Measurements from ENCODE around the gene ARL4A. TPM values are rescaled to one million over a fixed set of nuclear protein-coding genes. Genes with fewer than 3 reads are reported as not detected.

ARL4A gene
- total and polyA plus RNA-seq, 9 of the 15 experiments (the other 6 are each of a cell fraction or from before 2014, with no cell fraction given) = 118 to 688 (median 172) TPM

- TF ChIP-seq HMGXB4 (CRISPR knock-in tag; IDR thresholded peaks at IDR 0.05) (no peak), YY1 (IDR thresholded peaks at IDR 0.05; ENCODE audit: borderline replicate concordance in 1 of 3, control insufficient read depth in 1 of 3, extremely low read depth in 1 of 3, insufficient read depth in 3 of 3, insufficient read length in 1 of 3, insufficient replicate concordance in 2 of 3, low read depth in 1 of 3, low read length in 2 of 3) (no peak), SOX6 (IDR thresholded peaks at IDR 0.05) (no peak), MEIS2 (IDR thresholded peaks at IDR 0.05; ENCODE audit: partially characterized antibody) (no peak), POLR2H (tag; IDR thresholded peaks at IDR 0.05; ENCODE audit: low read depth) (peak; percentile 15; the same call in 1 of the 2 replicates), SUPT5H (IDR thresholded peaks at IDR 0.05) (no peak), SMAD1 (IDR thresholded peaks at IDR 0.05; ENCODE audit: low read depth, low read length, partially characterized antibody) (no peak), KDM5B (IDR thresholded peaks at IDR 0.05; ENCODE audit: insufficient replicate concordance, low read depth, low read length) (peak; percentile 27), CEBPG (CRISPR knock-in tag; IDR thresholded peaks at IDR 0.05) (no peak), CEBPG (tag; conservative IDR thresholded peaks at IDR 0.05 in 1 of 2, IDR thresholded peaks at IDR 0.05 in 1 of 2) (0 out of 4 replicates have a peak, but pooled peaks of 1 of the 2 experiments have one; percentile 5), ZNF431 (CRISPR knock-in tag; IDR thresholded peaks at IDR 0.05) (no peak), POLR3A (IDR thresholded peaks at IDR 0.05; ENCODE audit: borderline replicate concordance, extremely low read depth, insufficient read depth, insufficient read length) (no peak), MTA2 (IDR thresholded peaks at IDR 0.05; ENCODE audit: low read depth) (no peak), IRF9 (tag; IDR thresholded peaks at IDR 0.05) (no peak), BRCA1 (IDR thresholded peaks at IDR 0.05) (no peak), BRCA1 (CRISPR knock-in tag; IDR thresholded peaks at IDR 0.05) (no peak), POLR2AphosphoS5 (IDR thresholded peaks at IDR 0.05; ENCODE audit: control insufficient read depth, insufficient read depth, low read depth, low read length) (0 out of 2 replicates have a peak, but pooled peaks have one; percentile 41), LCOR (CRISPR knock-in tag; IDR thresholded peaks at IDR 0.05) (no peak)
- TF ChIP-seq, protein P1, sequence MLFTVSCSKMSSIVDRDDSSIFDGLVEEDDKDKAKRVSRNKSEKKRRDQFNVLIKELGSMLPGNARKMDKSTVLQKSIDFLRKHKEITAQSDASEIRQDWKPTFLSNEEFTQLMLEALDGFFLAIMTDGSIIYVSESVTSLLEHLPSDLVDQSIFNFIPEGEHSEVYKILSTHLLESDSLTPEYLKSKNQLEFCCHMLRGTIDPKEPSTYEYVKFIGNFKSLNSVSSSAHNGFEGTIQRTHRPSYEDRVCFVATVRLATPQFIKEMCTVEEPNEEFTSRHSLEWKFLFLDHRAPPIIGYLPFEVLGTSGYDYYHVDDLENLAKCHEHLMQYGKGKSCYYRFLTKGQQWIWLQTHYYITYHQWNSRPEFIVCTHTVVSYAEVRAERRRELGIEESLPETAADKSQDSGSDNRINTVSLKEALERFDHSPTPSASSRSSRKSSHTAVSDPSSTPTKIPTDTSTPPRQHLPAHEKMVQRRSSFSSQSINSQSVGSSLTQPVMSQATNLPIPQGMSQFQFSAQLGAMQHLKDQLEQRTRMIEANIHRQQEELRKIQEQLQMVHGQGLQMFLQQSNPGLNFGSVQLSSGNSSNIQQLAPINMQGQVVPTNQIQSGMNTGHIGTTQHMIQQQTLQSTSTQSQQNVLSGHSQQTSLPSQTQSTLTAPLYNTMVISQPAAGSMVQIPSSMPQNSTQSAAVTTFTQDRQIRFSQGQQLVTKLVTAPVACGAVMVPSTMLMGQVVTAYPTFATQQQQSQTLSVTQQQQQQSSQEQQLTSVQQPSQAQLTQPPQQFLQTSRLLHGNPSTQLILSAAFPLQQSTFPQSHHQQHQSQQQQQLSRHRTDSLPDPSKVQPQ (CRISPR knock-in tag; IDR thresholded peaks at IDR 0.05; ENCODE audit: borderline replicate concordance) = no peak
- TF ChIP-seq, protein P2, sequence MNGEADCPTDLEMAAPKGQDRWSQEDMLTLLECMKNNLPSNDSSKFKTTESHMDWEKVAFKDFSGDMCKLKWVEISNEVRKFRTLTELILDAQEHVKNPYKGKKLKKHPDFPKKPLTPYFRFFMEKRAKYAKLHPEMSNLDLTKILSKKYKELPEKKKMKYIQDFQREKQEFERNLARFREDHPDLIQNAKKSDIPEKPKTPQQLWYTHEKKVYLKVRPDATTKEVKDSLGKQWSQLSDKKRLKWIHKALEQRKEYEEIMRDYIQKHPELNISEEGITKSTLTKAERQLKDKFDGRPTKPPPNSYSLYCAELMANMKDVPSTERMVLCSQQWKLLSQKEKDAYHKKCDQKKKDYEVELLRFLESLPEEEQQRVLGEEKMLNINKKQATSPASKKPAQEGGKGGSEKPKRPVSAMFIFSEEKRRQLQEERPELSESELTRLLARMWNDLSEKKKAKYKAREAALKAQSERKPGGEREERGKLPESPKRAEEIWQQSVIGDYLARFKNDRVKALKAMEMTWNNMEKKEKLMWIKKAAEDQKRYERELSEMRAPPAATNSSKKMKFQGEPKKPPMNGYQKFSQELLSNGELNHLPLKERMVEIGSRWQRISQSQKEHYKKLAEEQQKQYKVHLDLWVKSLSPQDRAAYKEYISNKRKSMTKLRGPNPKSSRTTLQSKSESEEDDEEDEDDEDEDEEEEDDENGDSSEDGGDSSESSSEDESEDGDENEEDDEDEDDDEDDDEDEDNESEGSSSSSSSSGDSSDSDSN (IDR thresholded peaks at IDR 0.05; ENCODE audit: borderline replicate concordance in 1 of 2, low read depth in 2 of 2, low read length in 2 of 2) = no peak
Measured at GRCh38 chr7:12692035-12692434, 4.6 kb downstream of the ARL4A start (continued).
